ENCODE measurements around the gene PPDPF. TPM values are rescaled to one million over a fixed set of nuclear protein-coding genes. Genes with fewer than 3 reads are reported as not detected.

The PPDPF gene
- total and polyA plus RNA-seq, 2 donors (not counting 3 experiments of a cell fraction or from before 2014, with no cell fraction given) = 52.2 to 219 TPM

DNA sequence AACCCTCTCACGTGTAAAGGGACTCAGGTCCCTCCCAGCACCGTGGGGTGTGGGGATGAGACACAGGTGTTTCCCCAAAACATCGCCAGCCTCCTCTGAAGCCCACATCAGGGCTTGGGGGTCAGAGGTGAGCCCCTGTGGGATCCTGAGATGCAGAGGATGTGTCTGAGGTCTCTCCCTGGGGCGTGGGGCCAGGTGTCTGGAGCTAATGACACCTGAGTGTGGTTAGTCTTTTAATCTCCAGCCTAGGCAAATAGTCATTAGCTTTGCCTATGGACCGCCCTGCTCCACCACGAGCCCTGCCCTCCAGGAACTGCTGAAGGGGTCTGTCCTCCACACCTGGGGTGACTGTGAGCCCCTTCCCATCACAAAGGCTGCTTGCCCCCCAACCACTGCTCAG is 25.2 kb downstream of the PPDPF start:
- no peaks in the 10 kb centered on the region for H3K9me1 ChIP-seq (replicated peaks; ENCODE audit: control insufficient read depth, extremely low read depth, insufficient read depth, low read length)
- H3K4me2 ChIP-seq (ENCODE audit: insufficient read depth, low read length) = no peak overlapping the region
- POLR2A ChIA-PET = no interaction called here
- DNase-seq (ENCODE audit: low read depth, low spot score) (no peak), FAIRE-seq (no peak)
- H3K36me3 ChIP-seq (ENCODE audit: control insufficient read depth in 2 of 2, extremely low read depth in 1 of 2, insufficient read depth in 2 of 2, low read length in 2 of 2) = no peaks in the 10 kb centered on the region
- H4K20me1 ChIP-seq (replicated peaks; ENCODE audit: control insufficient read depth, extremely low read depth, insufficient read depth, low read length) = no peaks in the 10 kb centered on the region
- dilution Hi-C loops (cut with MboI; ENCODE audit: extremely low pct_ligation_motif_present, low sequenced_read_pairs) = no loop called here
- H3K27ac ChIP-seq (ENCODE audit: insufficient read depth, low read depth, low read length) = no peak overlapping the region
- TF ChIP-seq POLR2A (IDR thresholded peaks at IDR 0.05; ENCODE audit: low read depth, low read length) (no peak), POLR2AphosphoS5 (IDR thresholded peaks at IDR 0.05; ENCODE audit: insufficient read depth, low read depth, low read length) (no peak), GATA2 (IDR thresholded peaks at IDR 0.05; ENCODE audit: insufficient read depth, insufficient read length, low read depth, low read length) (no peak), FOS (IDR thresholded peaks at IDR 0.05; ENCODE audit: borderline replicate concordance, insufficient read depth, low read length) (no peak), JUN (IDR thresholded peaks at IDR 0.05; ENCODE audit: borderline replicate concordance, insufficient read depth, insufficient read length, low read depth) (no peak), MYC (IDR thresholded peaks at IDR 0.05; ENCODE audit: low read depth, low read length) (no peak)
- TF ChIP-seq, protein P1, sequence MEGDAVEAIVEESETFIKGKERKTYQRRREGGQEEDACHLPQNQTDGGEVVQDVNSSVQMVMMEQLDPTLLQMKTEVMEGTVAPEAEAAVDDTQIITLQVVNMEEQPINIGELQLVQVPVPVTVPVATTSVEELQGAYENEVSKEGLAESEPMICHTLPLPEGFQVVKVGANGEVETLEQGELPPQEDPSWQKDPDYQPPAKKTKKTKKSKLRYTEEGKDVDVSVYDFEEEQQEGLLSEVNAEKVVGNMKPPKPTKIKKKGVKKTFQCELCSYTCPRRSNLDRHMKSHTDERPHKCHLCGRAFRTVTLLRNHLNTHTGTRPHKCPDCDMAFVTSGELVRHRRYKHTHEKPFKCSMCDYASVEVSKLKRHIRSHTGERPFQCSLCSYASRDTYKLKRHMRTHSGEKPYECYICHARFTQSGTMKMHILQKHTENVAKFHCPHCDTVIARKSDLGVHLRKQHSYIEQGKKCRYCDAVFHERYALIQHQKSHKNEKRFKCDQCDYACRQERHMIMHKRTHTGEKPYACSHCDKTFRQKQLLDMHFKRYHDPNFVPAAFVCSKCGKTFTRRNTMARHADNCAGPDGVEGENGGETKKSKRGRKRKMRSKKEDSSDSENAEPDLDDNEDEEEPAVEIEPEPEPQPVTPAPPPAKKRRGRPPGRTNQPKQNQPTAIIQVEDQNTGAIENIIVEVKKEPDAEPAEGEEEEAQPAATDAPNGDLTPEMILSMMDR (IDR thresholded peaks at IDR 0.05; ENCODE audit: extremely low read depth in 1 of 2, insufficient read depth in 1 of 2, low read depth in 1 of 2, low read length in 2 of 2) = no peak
- TF ChIP-seq, protein P2, sequence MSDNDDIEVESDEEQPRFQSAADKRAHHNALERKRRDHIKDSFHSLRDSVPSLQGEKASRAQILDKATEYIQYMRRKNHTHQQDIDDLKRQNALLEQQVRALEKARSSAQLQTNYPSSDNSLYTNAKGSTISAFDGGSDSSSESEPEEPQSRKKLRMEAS (IDR thresholded peaks at IDR 0.05; ENCODE audit: insufficient read depth, insufficient read length) = no peak
- H3K79me2 ChIP-seq (ENCODE audit: control insufficient read depth, insufficient read depth, low read length) = no peaks in the 10 kb centered on the region
- no peaks in the 10 kb centered on the region for H3K27me3 ChIP-seq (ENCODE audit: control insufficient read depth in 2 of 2, insufficient read depth in 2 of 2, low read length in 2 of 2)
- no peak overlapping the region for H3K9ac ChIP-seq (replicated peaks; ENCODE audit: extremely low read depth, insufficient read depth, low read length)
- H3K4me3 ChIP-seq (replicated peaks in 1 of 3; ENCODE audit: insufficient read depth in 1 of 3, low read depth in 1 of 3, low read length in 3 of 3) = no peak overlapping the region
- CTCF ChIA-PET = interaction anchor here (1.9 kb wide), 1 partner anchor 8 kb away, joined by 12 read pairs; the partner anchor contains the start of gene PTK6
- H3K9me3 ChIP-seq (replicated peaks; ENCODE audit: control insufficient read depth, insufficient read depth, low read length) = no peaks in the 10 kb centered on the region
- no TSS peak for BruUV-seq (replicated peaks)
- H2AFZ ChIP-seq (ENCODE audit: low read depth, low read length) = no peak overlapping the region
- H3K4me1 ChIP-seq (ENCODE audit: control insufficient read depth, extremely low read depth, insufficient read depth, low read length) = no peaks in the 10 kb centered on the region
- intact Hi-C loops (cut with micrococcal nuclease) = no loop called here
